GM11168 (cell line): ENCODE data around the gene HGD.

Experiments used
- in situ Hi-C: fragments of 300-500 bp; cut with MboI; formaldehyde crosslinking; loops from one replicate; pipeline ENCODE4 v1.12.0; 2022; ENCODE audit warnings: low sequenced_read_pairs; ENCODE audit not compliant: unreplicated experiment

Gene HGD

GRCh38 chr3:120596853-120597223, 85.2 kb downstream of the HGD start:
- in situ Hi-C loops = no loop called here

- in situ Hi-C loops = no loop called here
These were observed 85.8 kb downstream of the HGD start, which contains the start of gene NDUFB4 for GRCh38 chr3:120596116-120596852. Gene NDUFB4 (plus strand): TSS chr3:120596336. CDS start chr3:120596360, 24 bp downstream.

GRCh38 chr3:120595788-120596115, 86.3 kb downstream of the HGD start:
- in situ Hi-C loops = no loop called here

GRCh38 chr3:120587332-120587975, 94.6 kb downstream of the HGD start:
- in situ Hi-C loops = no loop called here
